Measurements from ENCODE around the gene MAN1C1.

DNA sequence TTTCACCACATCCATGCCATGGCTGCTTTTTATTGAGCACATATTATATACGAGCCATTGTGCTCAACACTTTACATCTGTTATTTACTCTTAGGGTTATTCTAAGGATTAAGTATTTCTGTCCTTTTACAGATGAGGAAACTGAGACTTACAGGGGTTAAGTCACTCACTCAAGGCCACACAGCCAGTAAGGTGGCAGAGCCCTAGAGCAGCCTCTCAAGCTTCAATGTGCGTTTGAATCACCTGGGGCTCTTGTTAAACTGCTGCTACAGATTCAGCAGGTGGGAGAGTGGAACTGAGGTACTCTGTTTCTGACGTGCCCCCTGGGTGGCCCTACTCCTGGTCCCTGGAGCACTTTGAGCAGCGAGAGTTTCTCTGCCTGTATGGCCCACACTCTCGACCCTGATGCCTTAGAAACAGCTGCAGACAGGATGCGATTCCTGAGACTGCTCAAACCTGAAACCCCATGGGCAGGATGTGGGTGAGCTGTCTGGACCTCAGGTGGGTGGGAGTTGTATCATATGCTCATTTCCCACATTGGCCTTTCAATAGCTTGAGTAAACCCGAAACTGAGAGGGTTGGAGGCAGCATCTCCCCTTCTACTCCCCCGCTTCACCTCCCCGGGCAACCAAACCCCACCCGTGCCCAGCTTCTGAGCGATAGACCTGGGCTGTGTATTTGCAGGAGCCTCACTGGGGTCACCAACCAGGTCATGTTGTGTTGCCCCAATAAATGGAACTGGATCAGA is 59.3 kb downstream of the MAN1C1 start:
- TF ChIP-seq, protein P1, sequence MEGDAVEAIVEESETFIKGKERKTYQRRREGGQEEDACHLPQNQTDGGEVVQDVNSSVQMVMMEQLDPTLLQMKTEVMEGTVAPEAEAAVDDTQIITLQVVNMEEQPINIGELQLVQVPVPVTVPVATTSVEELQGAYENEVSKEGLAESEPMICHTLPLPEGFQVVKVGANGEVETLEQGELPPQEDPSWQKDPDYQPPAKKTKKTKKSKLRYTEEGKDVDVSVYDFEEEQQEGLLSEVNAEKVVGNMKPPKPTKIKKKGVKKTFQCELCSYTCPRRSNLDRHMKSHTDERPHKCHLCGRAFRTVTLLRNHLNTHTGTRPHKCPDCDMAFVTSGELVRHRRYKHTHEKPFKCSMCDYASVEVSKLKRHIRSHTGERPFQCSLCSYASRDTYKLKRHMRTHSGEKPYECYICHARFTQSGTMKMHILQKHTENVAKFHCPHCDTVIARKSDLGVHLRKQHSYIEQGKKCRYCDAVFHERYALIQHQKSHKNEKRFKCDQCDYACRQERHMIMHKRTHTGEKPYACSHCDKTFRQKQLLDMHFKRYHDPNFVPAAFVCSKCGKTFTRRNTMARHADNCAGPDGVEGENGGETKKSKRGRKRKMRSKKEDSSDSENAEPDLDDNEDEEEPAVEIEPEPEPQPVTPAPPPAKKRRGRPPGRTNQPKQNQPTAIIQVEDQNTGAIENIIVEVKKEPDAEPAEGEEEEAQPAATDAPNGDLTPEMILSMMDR (IDR thresholded peaks at IDR 0.05), result no peak
- no peak for TF ChIP-seq POLR2A (IDR thresholded peaks at IDR 0.05)

All from uterus (tissue), 2 donors.